ENCODE data around the gene PLB1.

The PLB1 gene

GRCh38 chr2:28594332-28595108, 98.7 kb downstream of the PLB1 start:
- intact Hi-C loops (cut with DNase I) = loop anchor here (10.0 kb wide), 1 partner anchor 160 kb away; the partner anchor contains the start of gene PPP1CB
- peak; percentile 79 to 95 (median 89) for DNase-seq

- intact Hi-C loops (cut with DNase I) = loop anchor here (10.0 kb wide), 1 partner anchor 159 kb away; the partner anchor contains the start of gene PPP1CB
- DNase-seq = peak in 1 of 42 donors; percentile 4
Observed at GRCh38 chr2:28595323-28595722, 99.5 kb downstream of the PLB1 start.

- intact Hi-C loops (cut with DNase I) = loop anchor here (10.0 kb wide), 1 partner anchor 156 kb away; the partner anchor contains the start of gene PPP1CB
- no peak for DNase-seq
Observed at GRCh38 chr2:28598484-28598883, 102.6 kb downstream of the PLB1 start.

- intact Hi-C loops (cut with DNase I) = no loop called here
- DNase-seq = no peak
Observed at GRCh38 chr2:28600181-28600580, 104.3 kb downstream of the PLB1 start.

GRCh38 chr2:28601616-28602015, 105.8 kb downstream of the PLB1 start:
- intact Hi-C loops (cut with DNase I) = no loop called here
- peak in 3 of 42 donors; percentile 12 to 55 (median 35) for DNase-seq

GRCh38 chr2:28602136-28602660, 106.3 kb downstream of the PLB1 start:
- DNase-seq = no peak
- intact Hi-C loops (cut with DNase I) = no loop called here

- DNase-seq = no peak
- intact Hi-C loops (cut with DNase I) = no loop called here
Observed at GRCh38 chr2:28602751-28603639, 107.1 kb downstream of the PLB1 start.

- intact Hi-C loops (cut with DNase I) = no loop called here
- DNase-seq = no peak
Observed at GRCh38 chr2:28603821-28604220, 108.0 kb downstream of the PLB1 start.

- intact Hi-C loops (cut with DNase I) = no loop called here
- DNase-seq = no peak
Observed at GRCh38 chr2:28604284-28604843, 108.5 kb downstream of the PLB1 start.

GRCh38 chr2:28606986-28607441, 111.2 kb downstream of the PLB1 start:
- intact Hi-C loops (cut with DNase I) = no loop called here

GRCh38 chr2:28607730-28608499, 112.1 kb downstream of the PLB1 start:
- DNase-seq = no peak
- intact Hi-C loops (cut with DNase I) = no loop called here

More at GRCh38 chr2:28606986-28607441, 111.2 kb downstream of the PLB1 start:
- peak in 9 of 42 donors; percentile 17 to 75 (median 38) for DNase-seq

GRCh38 chr2:28608500-28609424, 112.9 kb downstream of the PLB1 start:
- no peak for DNase-seq
- intact Hi-C loops (cut with DNase I) = no loop called here

GRCh38 chr2:28610583-28611201, 114.8 kb downstream of the PLB1 start:
- intact Hi-C loops (cut with DNase I) = no loop called here
- peak in 18 of 42 donors; percentile 23 to 79 (median 41) for DNase-seq

- DNase-seq = no peak
- intact Hi-C loops (cut with DNase I) = no loop called here
Observed at GRCh38 chr2:28612131-28612812, 116.4 kb downstream of the PLB1 start.

- intact Hi-C loops (cut with DNase I) = no loop called here
- no peak for DNase-seq
Observed at GRCh38 chr2:28613186-28613585, 117.3 kb downstream of the PLB1 start.
